ENCODE data around the gene SPTBN4.
"Not testable (repeated sequence)": the region's sequence is repeated elsewhere in the genome, so short reads cannot be mapped to it uniquely, and the experiment has no call there.

Gene SPTBN4

GRCh38 chr19:40442328-40443130 lies 24.3 kb upstream of the SPTBN4 start:
- DNase-seq = no peak

GRCh38 chr19:40443131-40443999 lies 23.4 kb upstream of the SPTBN4 start:
- peak; percentile 87 for DNase-seq

- peak; percentile 96 for DNase-seq
Observed at GRCh38 chr19:40444000-40444824, 22.6 kb upstream of the SPTBN4 start, which contains the start of gene SERTAD3. Gene SERTAD3 (minus strand): TSS chr19:40444335. CDS start chr19:40442080, 2,255 bp downstream.

GRCh38 chr19:40444825-40445312 lies 21.9 kb upstream of the SPTBN4 start:
- no peak for DNase-seq

GRCh38 chr19:40445780-40446262 lies 21.0 kb upstream of the SPTBN4 start:
- DNase-seq = no peak

- DNase-seq = no peak
Observed at GRCh38 chr19:40446263-40446784, 20.5 kb upstream of the SPTBN4 start.

- DNase-seq = no peak
Observed at GRCh38 chr19:40449506-40449905, 17.3 kb upstream of the SPTBN4 start.

- DNase-seq = no peak
Observed at GRCh38 chr19:40450664-40451063, 16.1 kb upstream of the SPTBN4 start.

- no peak for DNase-seq
Observed at GRCh38 chr19:40452016-40452415, 14.8 kb upstream of the SPTBN4 start.

- no peak for DNase-seq
Observed at GRCh38 chr19:40453151-40453735, 13.6 kb upstream of the SPTBN4 start.

- DNase-seq = not testable (repeated sequence)
Observed at GRCh38 chr19:40453943-40454342, 12.9 kb upstream of the SPTBN4 start.

- no peak for DNase-seq
Observed at GRCh38 chr19:40457048-40457447, 9.8 kb upstream of the SPTBN4 start.

GRCh38 chr19:40457953-40458596 lies 8.7 kb upstream of the SPTBN4 start:
- no peak for DNase-seq

- no peak for DNase-seq
Observed at GRCh38 chr19:40458597-40458974, 8.2 kb upstream of the SPTBN4 start.

GRCh38 chr19:40460185-40460584 lies 6.6 kb upstream of the SPTBN4 start:
- no peak for DNase-seq

GRCh38 chr19:40461669-40462221 lies 5.1 kb upstream of the SPTBN4 start:
- DNase-seq = no peak

- DNase-seq = not testable (repeated sequence)
Observed at GRCh38 chr19:40463587-40464037, 3.2 kb upstream of the SPTBN4 start.

- DNase-seq = no peak
Observed at GRCh38 chr19:40464059-40465024, 2.5 kb upstream of the SPTBN4 start.

- no peak for DNase-seq
Observed at GRCh38 chr19:40465025-40465556, 1.7 kb upstream of the SPTBN4 start.

All from activated gamma-delta T cell (primary cell).